HG03097 (cell line): ENCODE measurements around the gene ZBTB32.
A peak's percentile ranks its signal among the peaks of the same experiment; 100 is the strongest.

Experiments used
- ATAC-seq: cut with Tn5 transposase; IDR thresholded peaks from one replicate; pipeline ENCODE4 v1.9.1; 2021; ENCODE audit not compliant: unreplicated experiment, low FRiP score

ZBTB32 gene

GRCh38 chr19:35748106-35749020 lies 44.0 kb downstream of the ZBTB32 start, which contains the start of gene LIN37:
TSS of gene LIN37 (plus strand) at chr19:35748576. CDS start at chr19:35748725, 149 bp downstream.
- peak; percentile 60 for ATAC-seq

- no peak for ATAC-seq
Observed at GRCh38 chr19:35750167-35750566, 45.8 kb downstream of the ZBTB32 start.

GRCh38 chr19:35751839-35752745 lies 47.7 kb downstream of the ZBTB32 start:
- no peak for ATAC-seq

- no peak for ATAC-seq
Observed at GRCh38 chr19:35752746-35753350, 48.5 kb downstream of the ZBTB32 start.

- ATAC-seq, result no peak
Observed at GRCh38 chr19:35753634-35754369, 49.4 kb downstream of the ZBTB32 start.

GRCh38 chr19:35754370-35755130 lies 50.2 kb downstream of the ZBTB32 start:
- no peak for ATAC-seq

- ATAC-seq, result no peak
Observed at GRCh38 chr19:35755131-35755549, 50.8 kb downstream of the ZBTB32 start.

- ATAC-seq, result no peak
Observed at GRCh38 chr19:35755550-35756376, 51.4 kb downstream of the ZBTB32 start.

GRCh38 chr19:35756377-35757230 lies 52.2 kb downstream of the ZBTB32 start, which contains the start of gene HSPB6:
TSS of gene HSPB6 (minus strand) at chr19:35757029. CDS start at chr19:35757008, 21 bp downstream.
- ATAC-seq, result no peak

GRCh38 chr19:35757231-35757748 lies 52.9 kb downstream of the ZBTB32 start:
- no peak for ATAC-seq

- ATAC-seq, result peak; percentile 86
Observed at GRCh38 chr19:35757749-35758608, 53.6 kb downstream of the ZBTB32 start, which contains the start of gene PROSER3. TSS of gene PROSER3 (plus strand) at chr19:35758176. CDS start at chr19:35758216, 40 bp downstream.

- no peak for ATAC-seq
Observed at GRCh38 chr19:35759697-35760096, 55.3 kb downstream of the ZBTB32 start.

GRCh38 chr19:35760711-35761349 lies 56.5 kb downstream of the ZBTB32 start:
- ATAC-seq, result no peak

GRCh38 chr19:35764432-35765315 lies 60.3 kb downstream of the ZBTB32 start:
- ATAC-seq, result no peak
